Heart left ventricle (tissue), 13 donors: ENCODE results near the gene UBE4A.

Experiments
- CTCF ChIP-seq, 12 donors: fragments of 200-600 bp; sonication (generic) in 4 of 12; IDR thresholded peaks; one replicate each; pipeline versions ENCODE4 v1.5.0 to v1.8.0; 2018 to 2022; ENCODE audit warnings: antibody characterized with exemption in 12 of 12, mild to moderate bottlenecking in 5 of 12
- POLR2A ChIP-seq, 2 donors: fragments of 450-650 bp; IDR thresholded peaks; one replicate each; pipeline ENCODE4 v1.6.1; 2017; ENCODE audit warnings: antibody characterized with exemption in 2 of 2, mild to moderate bottlenecking in 2 of 2, moderate library complexity in 2 of 2
- donor health status: ischemic (EF 13 %, LVEDD 7.1; RV severe dilation, severe dysfunction).
- donor health status: DM: no; HTN: yes; CAD: no.
- donor health status: DM: no; HTN: no; CAD: no.
- donor health status: ischemic (EF 25% LVEDD 6.9; RV normal size, moderate dysfunction).
- donor health status: ischemic (EF 25% LVEDD 5.7; RV mildly dilated, moderate dysfunction).
- donor health status: ischemic (EF 35%, LVEDD 5.7; RV mildly dilated, moderate dysfunction).
- donor health status: nonischemic (EF 11% LVEDD 7.7; RV severe dilation, severe dysfunction).
- donor health status: DM: yes; HTN: yes; CAD: no.
- donor health status: PGD.
- donor health status: ischemic (EF 29% LVEDD 5.4; RV normal size, mild dysfunction).
- donor health status: nonischemic (EF 23%, LVEDD 6.1; RV moderate dilation, normal function).

- TF ChIP-seq CTCF (IDR thresholded peaks at IDR 0.05) = no peak
- TF ChIP-seq POLR2A (IDR thresholded peaks at IDR 0.05) = no peak
Observed at GRCh38 chr11:118434553-118435289, 75.3 kb downstream of the UBE4A start.
